ENCODE results near the gene TANGO2. TPM values are rescaled to one million over a fixed set of nuclear protein-coding genes. Genes with fewer than 3 reads are reported as not detected.

The TANGO2 gene
- total and polyA plus RNA-seq, 10 donors, result 18.7 to 72.2 (median 55.1) TPM

DNA sequence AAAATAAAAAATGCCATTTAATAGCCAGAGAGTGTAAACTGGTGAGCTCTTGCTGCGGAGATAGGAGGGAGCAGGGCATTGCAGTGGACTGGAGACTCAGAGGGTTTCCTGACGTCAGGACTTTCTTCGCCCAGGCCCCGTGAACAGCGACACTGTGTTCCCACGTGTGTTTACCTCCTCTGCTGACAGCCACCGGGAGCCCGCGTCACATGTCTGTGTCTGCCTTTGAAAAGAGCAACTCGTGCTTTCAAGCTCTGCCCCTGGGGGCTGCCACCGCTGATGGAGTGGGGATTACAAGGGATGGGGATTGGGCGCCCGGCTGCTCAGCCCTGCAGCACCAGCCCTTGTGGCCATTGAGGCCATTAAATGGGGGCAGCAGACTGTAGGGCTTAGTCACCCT lies 3.3 kb downstream of the TANGO2 start:
- 78 to 86% (median 83%) methylated on average over 13 of the region's 13 CpGs for WGBS, 5 donors
- intact Hi-C loops (cut with DNase I; ENCODE audit: low total_unique reads), result no loop called here
- no peaks in the 10 kb centered on the region for H3K9me3 ChIP-seq
- TF ChIP-seq, protein P1, sequence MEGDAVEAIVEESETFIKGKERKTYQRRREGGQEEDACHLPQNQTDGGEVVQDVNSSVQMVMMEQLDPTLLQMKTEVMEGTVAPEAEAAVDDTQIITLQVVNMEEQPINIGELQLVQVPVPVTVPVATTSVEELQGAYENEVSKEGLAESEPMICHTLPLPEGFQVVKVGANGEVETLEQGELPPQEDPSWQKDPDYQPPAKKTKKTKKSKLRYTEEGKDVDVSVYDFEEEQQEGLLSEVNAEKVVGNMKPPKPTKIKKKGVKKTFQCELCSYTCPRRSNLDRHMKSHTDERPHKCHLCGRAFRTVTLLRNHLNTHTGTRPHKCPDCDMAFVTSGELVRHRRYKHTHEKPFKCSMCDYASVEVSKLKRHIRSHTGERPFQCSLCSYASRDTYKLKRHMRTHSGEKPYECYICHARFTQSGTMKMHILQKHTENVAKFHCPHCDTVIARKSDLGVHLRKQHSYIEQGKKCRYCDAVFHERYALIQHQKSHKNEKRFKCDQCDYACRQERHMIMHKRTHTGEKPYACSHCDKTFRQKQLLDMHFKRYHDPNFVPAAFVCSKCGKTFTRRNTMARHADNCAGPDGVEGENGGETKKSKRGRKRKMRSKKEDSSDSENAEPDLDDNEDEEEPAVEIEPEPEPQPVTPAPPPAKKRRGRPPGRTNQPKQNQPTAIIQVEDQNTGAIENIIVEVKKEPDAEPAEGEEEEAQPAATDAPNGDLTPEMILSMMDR (IDR thresholded peaks at IDR 0.05 in 8 of 11, conservative IDR thresholded peaks at IDR 0.05 in 3 of 11), result no peak
- TF ChIP-seq POLR2AphosphoS5 (IDR thresholded peaks at IDR 0.05), result no peak
- TF ChIP-seq POLR2A (IDR thresholded peaks at IDR 0.05), result no peak
- H3K4me1 ChIP-seq, result peaks cover 15 to 85% (median 56%) of the 10 kb centered on the region in 6 donors
- no peak overlapping the region for H3K4me3 ChIP-seq
- DNase-seq, result peak; percentile 71
- peaks cover 0 to 41% (median 0%) of the 10 kb centered on the region in 6 donors for H3K36me3 ChIP-seq
- no peak overlapping the region for H3K27ac ChIP-seq
- H3K27me3 ChIP-seq (replicated peaks in 1 of 7), result no peaks in the 10 kb centered on the region

DNA sequence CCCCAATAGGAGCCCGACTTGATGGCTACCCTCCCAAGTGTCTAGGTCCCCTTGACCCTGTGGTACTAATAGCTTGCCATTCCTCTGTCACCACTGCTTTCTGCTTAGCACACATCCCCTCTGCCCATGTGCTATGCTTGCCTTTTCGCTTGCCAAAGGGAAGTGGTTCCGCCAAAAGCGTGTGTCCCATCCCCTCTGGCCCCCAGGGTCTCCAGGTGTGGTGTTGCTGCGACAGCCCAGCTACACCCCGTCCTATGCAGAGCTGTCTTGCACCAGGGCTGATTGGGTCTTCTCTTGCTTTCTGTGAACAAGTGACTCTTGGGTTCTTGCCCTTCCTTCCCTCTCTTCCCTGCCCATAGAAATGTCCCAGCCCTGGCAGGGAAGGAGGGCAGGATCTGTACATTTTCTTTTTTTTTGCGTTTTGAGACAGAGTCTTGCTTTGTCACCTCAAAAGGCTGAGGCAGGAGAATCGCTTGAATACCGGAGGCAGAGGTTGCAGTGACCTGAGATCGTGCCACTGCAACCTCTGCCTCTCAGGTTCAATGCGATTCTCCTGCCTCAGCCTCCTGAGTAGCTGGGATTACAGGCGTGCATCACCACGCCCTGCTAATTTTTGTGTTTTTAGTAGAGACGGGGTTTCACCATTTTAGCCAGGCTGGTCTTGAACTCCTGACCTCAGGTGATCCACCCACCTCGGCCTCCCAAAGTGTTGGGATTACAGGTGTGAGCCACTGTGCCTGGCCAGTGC lies 3.9 kb downstream of the TANGO2 start:
- no peak for TF ChIP-seq POLR2AphosphoS5 (IDR thresholded peaks at IDR 0.05)
- TF ChIP-seq POLR2A (IDR thresholded peaks at IDR 0.05), result no peak
- TF ChIP-seq, protein P1 (IDR thresholded peaks at IDR 0.05 in 8 of 11, conservative IDR thresholded peaks at IDR 0.05 in 3 of 11), result no peak
- Histone ChIP-seq H3K27ac (no peak overlapping the region), H3K4me1 (peaks cover 19 to 85% (median 62%) of the 10 kb centered on the region in 6 donors), H3K9me3 (no peaks in the 10 kb centered on the region), H3K4me3 (no peak overlapping the region), H3K27me3 (replicated peaks in 1 of 7) (no peaks in the 10 kb centered on the region), H3K36me3 (peaks cover 0 to 41% (median 0%) of the 10 kb centered on the region in 6 donors)
- WGBS, 5 donors, result 87 to 91% (median 89%) methylated on average over 15 of the region's 15 CpGs
- intact Hi-C loops (cut with DNase I; ENCODE audit: low total_unique reads), result no loop called here
- DNase-seq, result peak; percentile 52

DNA sequence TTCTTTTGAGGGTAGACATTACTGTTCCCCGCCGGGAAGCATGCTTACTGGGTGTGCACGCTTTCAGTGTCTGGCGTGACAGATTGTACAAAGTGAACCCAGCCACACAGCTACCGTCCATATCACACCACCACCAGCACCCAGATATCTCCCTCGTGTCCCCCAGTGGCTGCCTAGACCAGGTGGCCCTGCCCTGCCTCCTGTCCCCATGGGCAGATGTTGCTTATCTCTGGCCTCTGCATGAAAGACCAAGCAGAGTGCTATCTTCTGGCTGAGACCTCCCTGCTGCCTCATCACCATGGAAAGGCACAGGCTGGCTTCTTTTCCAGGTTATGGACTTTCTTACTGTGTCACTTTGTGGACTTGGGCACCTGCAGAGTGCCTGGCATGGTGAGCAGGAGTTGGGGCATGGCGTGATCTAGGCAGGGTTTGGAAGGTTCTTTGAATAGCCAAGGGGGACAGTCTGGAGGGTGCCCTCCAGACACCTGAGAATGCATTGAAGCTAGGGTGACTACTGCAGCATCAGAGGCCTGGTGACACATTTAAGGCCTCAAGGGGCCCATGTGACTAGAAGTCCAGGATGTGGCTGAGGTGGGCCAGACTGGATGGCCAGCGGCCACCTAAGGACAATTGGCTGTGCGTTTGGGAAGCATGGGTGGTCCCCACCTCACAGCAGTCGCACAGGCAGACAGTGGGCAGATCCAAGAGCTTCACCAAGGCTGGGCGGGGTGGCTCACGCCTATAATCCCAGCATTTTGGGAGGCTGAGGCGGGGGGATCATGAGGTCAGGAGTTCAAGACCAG lies 4.7 kb downstream of the TANGO2 start:
- H3K4me3 ChIP-seq, result no peak overlapping the region
- 81 to 98% (median 97%) methylated on average over 11 to 13 of the region's 13 CpGs for WGBS, 5 donors
- intact Hi-C loops (cut with DNase I; ENCODE audit: low total_unique reads), result no loop called here

DNA sequence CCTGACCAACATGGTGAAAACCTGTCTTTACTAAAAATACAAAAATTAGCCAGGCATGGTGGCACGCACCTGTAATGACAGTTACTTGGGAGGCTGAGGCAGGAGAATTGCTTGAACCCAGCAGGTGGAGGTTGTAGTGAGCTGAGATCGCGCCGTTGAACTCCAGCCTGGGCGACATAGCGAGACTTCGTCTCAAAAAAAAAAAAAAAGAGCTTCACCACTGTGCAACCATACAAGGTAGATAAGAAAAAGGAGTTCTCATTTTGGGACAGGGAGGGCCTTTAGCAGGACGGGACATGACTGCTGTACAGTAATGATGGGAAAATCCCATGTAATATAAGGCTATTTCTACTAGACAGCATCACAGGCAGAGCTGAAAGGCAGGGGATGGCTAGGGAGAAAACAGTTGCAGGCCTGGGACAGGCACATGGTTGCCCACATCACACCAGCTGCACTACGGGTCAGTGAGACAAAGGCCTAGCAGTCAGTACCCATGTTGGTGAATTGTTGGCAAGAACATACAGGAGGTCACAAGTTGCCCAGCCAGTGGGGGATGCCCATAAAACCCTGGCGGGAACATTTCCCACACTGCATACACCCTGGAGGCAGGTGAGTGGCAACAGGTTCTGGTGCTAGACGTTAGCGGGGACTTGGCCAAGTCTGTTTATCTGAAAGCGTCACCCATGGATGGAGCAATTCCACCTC lies 5.4 kb downstream of the TANGO2 start:
- DNase-seq, result peak; percentile 14
- no peak for TF ChIP-seq POLR2A (IDR thresholded peaks at IDR 0.05)
- no peaks in the 10 kb centered on the region for H3K9me3 ChIP-seq
- WGBS, 5 donors, result 90 to 98% (median 94%) methylated on average over 13 of the region's 13 CpGs
- H3K4me3 ChIP-seq, result no peak overlapping the region
- H3K36me3 ChIP-seq, result peaks cover 0 to 43% (median 0%) of the 10 kb centered on the region in 6 donors
- no peak overlapping the region for H3K27ac ChIP-seq
- intact Hi-C loops (cut with DNase I; ENCODE audit: low total_unique reads), result no loop called here
- no peaks in the 10 kb centered on the region for H3K27me3 ChIP-seq (replicated peaks in 1 of 7)
- H3K4me1 ChIP-seq, result peaks cover 19 to 87% (median 60%) of the 10 kb centered on the region in 6 donors

More for the DNA sequence above, 4.7 kb downstream of the TANGO2 start:
- Histone ChIP-seq H3K36me3 (peaks cover 0 to 41% (median 0%) of the 10 kb centered on the region in 6 donors), H3K27me3 (replicated peaks in 1 of 7) (no peaks in the 10 kb centered on the region), H3K4me1 (peaks cover 19 to 83% (median 58%) of the 10 kb centered on the region in 6 donors), H3K27ac (no peak overlapping the region), H3K9me3 (no peaks in the 10 kb centered on the region)
- TF ChIP-seq POLR2AphosphoS5 (IDR thresholded peaks at IDR 0.05), result no peak
- DNase-seq, result peak; percentile 56
